Naive B cell (primary cell): ENCODE results near the gene NCOA6. TPM values are rescaled to one million over a fixed set of nuclear protein-coding genes. Genes with fewer than 3 reads are reported as not detected.
A peak's percentile ranks its signal among the peaks of the same experiment; 100 is the strongest.

ENCODE experiments used
- ATAC-seq, 2 donors: fragments of 150-1000 bp; cut with Tn5 transposase; 2 replicates each; pipeline ENCODE4 v1.10.0; 2021; ENCODE audit warnings: low read depth in 2 of 2, mild to moderate bottlenecking in 2 of 2, moderate library complexity in 2 of 2
- DNase-seq: peaks from one replicate; pipeline ENCODE4 v3.0.0; 2022
- H3K27ac Mint-ChIP-seq, 6 donors: one replicate each; pipeline ENCODE4 v1.8.0; 2020 to 2022; ENCODE audit warnings: mild to moderate bottlenecking in 6 of 6, mixed read lengths in 6 of 6, moderate library complexity in 5 of 6, inconsistent platforms in 2 of 6
- H3K27me3 Mint-ChIP-seq, 3 donors: one replicate each; pipeline ENCODE4 v1.8.0; 2021 to 2022; ENCODE audit warnings: mixed read lengths in 3 of 3, mild to moderate bottlenecking in 1 of 3
- H3K36me3 Mint-ChIP-seq, 2 donors: one replicate each; pipeline ENCODE4 v1.8.0; 2020 to 2022; ENCODE audit warnings: mixed read lengths in 2 of 2, inconsistent platforms in 1 of 2, mild to moderate bottlenecking in 1 of 2
- H3K4me1 Mint-ChIP-seq, 3 donors: one replicate each; pipeline ENCODE4 v1.8.0; 2020 to 2022; ENCODE audit warnings: mixed read lengths in 3 of 3, inconsistent platforms in 1 of 3, mild to moderate bottlenecking in 1 of 3, moderate library complexity in 1 of 3
- H3K4me3 Mint-ChIP-seq, 8 donors: one replicate each; pipeline ENCODE4 v1.8.0; 2020 to 2022; ENCODE audit warnings: mild to moderate bottlenecking in 8 of 8, mixed read lengths in 8 of 8, moderate library complexity in 8 of 8, inconsistent platforms in 2 of 8
- H3K9me3 Mint-ChIP-seq, 7 donors: one replicate each; pipeline ENCODE4 v1.8.0; 2020 to 2022; ENCODE audit warnings: mixed read lengths in 7 of 7, mild to moderate bottlenecking in 5 of 7, inconsistent platforms in 2 of 7, moderate library complexity in 1 of 7
- polyA plus RNA-seq, 6 donors: library from polyadenylated mRNA; unstranded; fragments of 300-500 nt; fragmentation: Illumina TruSeq; gene quantifications; one replicate each; pipeline ENCODE4 v1.2.3, GENCODE V29; 2021; ENCODE audit warnings: low read depth in 6 of 6

NCOA6 gene
- polyA plus RNA-seq, 6 donors from 2014 or later = 0.74 to 13.5 (median 4.4) TPM

- no peaks in the 10 kb centered on the region for H3K36me3 Mint-ChIP-seq
- peak overlapping the region in 1 of 6 donors; percentile 47 for H3K27ac Mint-ChIP-seq
- no peak for DNase-seq
Observed at GRCh38 chr20:34693414-34693813, 132.0 kb downstream of the NCOA6 start.

GRCh38 chr20:34691838-34692237 lies 133.6 kb downstream of the NCOA6 start:
- ATAC-seq = no peak
- H3K4me1 Mint-ChIP-seq = peaks cover 0 to 5% (median 0%) of the 10 kb centered on the region in 3 donors
- H3K4me3 Mint-ChIP-seq = no peak overlapping the region
- H3K36me3 Mint-ChIP-seq = no peaks in the 10 kb centered on the region
- H3K27ac Mint-ChIP-seq = no peak overlapping the region
- no peaks in the 10 kb centered on the region for H3K9me3 Mint-ChIP-seq
- H3K27me3 Mint-ChIP-seq = peaks cover 0 to 5% (median 0%) of the 10 kb centered on the region in 3 donors
- no peak for DNase-seq

More at GRCh38 chr20:34693414-34693813, 132.0 kb downstream of the NCOA6 start:
- Mint-ChIP-seq H3K9me3 (no peaks in the 10 kb centered on the region), H3K4me3 (no peak overlapping the region), H3K4me1 (peaks cover 0 to 5% (median 0%) of the 10 kb centered on the region in 3 donors), H3K27me3 (peaks cover 0 to 5% (median 0%) of the 10 kb centered on the region in 3 donors)
- ATAC-seq = no peak

GRCh38 chr20:34689486-34689885 lies 136.0 kb downstream of the NCOA6 start:
- Mint-ChIP-seq H3K27me3 (peaks cover 0 to 5% (median 0%) of the 10 kb centered on the region in 3 donors), H3K27ac (no peak overlapping the region), H3K4me1 (peaks cover 0 to 5% (median 0%) of the 10 kb centered on the region in 3 donors), H3K36me3 (no peaks in the 10 kb centered on the region), H3K9me3 (no peaks in the 10 kb centered on the region), H3K4me3 (no peak overlapping the region)
- ATAC-seq (no peak), DNase-seq (no peak)

- Mint-ChIP-seq H3K36me3 (no peaks in the 10 kb centered on the region), H3K4me1 (no peaks in the 10 kb centered on the region), H3K9me3 (no peaks in the 10 kb centered on the region), H3K4me3 (no peak overlapping the region), H3K27ac (no peak overlapping the region), H3K27me3 (no peaks in the 10 kb centered on the region)
- no peak for ATAC-seq
- no peak for DNase-seq
Observed at GRCh38 chr20:34683667-34684066, 141.8 kb downstream of the NCOA6 start.

GRCh38 chr20:34680586-34681175 lies 144.8 kb downstream of the NCOA6 start:
- no peaks in the 10 kb centered on the region for H3K36me3 Mint-ChIP-seq
- peak overlapping the region in 2 of 6 donors; percentile 53 to 56 for H3K27ac Mint-ChIP-seq
- peaks cover 10 to 12% (median 12%) of the 10 kb centered on the region in 3 donors for H3K4me1 Mint-ChIP-seq
- DNase-seq = no peak
- no peaks in the 10 kb centered on the region for H3K9me3 Mint-ChIP-seq
- no peaks in the 10 kb centered on the region for H3K27me3 Mint-ChIP-seq
- peak overlapping the region in 2 of 8 donors; percentile 8 to 79 for H3K4me3 Mint-ChIP-seq
- no peak for ATAC-seq

GRCh38 chr20:34676642-34677373 lies 148.6 kb downstream of the NCOA6 start, which contains the start of gene PIGU:
TSS of gene PIGU (minus strand) at chr20:34677092. CDS start at chr20:34677085, 7 bp downstream.
- Mint-ChIP-seq H3K36me3 (no peaks in the 10 kb centered on the region), H3K4me3 (peak within 1 kb of the TSS; percentile 84 to 99 (median 98)), H3K27ac (peak within 1 kb of the TSS; percentile 87 to 99 (median 98)), H3K4me1 (peaks cover 13 to 19% (median 16%) of the 10 kb centered on the region in 3 donors), H3K9me3 (no peaks in the 10 kb centered on the region), H3K27me3 (no peaks in the 10 kb centered on the region)
- DNase-seq (peak; percentile 97), ATAC-seq (peak; percentile 91 to 92)

GRCh38 chr20:34675993-34676641 lies 149.3 kb downstream of the NCOA6 start:
- H3K27me3 Mint-ChIP-seq = no peaks in the 10 kb centered on the region
- H3K9me3 Mint-ChIP-seq = no peaks in the 10 kb centered on the region
- H3K4me3 Mint-ChIP-seq = peak overlapping the region; percentile 84 to 99 (median 98)
- no peaks in the 10 kb centered on the region for H3K36me3 Mint-ChIP-seq
- peaks cover 13 to 19% (median 16%) of the 10 kb centered on the region in 3 donors for H3K4me1 Mint-ChIP-seq
- ATAC-seq (no peak), DNase-seq (no peak)
- peak overlapping the region; percentile 87 to 99 (median 98) for H3K27ac Mint-ChIP-seq

- H3K9me3 Mint-ChIP-seq = no peaks in the 10 kb centered on the region
- peak overlapping the region in 7 of 8 donors; percentile 12 to 99 (median 98) for H3K4me3 Mint-ChIP-seq
- H3K27ac Mint-ChIP-seq = peak overlapping the region in 1 of 6 donors; percentile 89
Observed at GRCh38 chr20:34675561-34675960, 149.9 kb downstream of the NCOA6 start.

GRCh38 chr20:34673412-34673811 lies 152.0 kb downstream of the NCOA6 start:
- Mint-ChIP-seq H3K4me1 (peaks cover 13 to 19% (median 16%) of the 10 kb centered on the region in 3 donors), H3K4me3 (peak overlapping the region in 2 of 8 donors; percentile 44 to 52), H3K9me3 (no peaks in the 10 kb centered on the region), H3K36me3 (peaks cover 0 to 4% of the 10 kb centered on the region in 2 donors), H3K27ac (peak overlapping the region in 1 of 6 donors; percentile 49), H3K27me3 (no peaks in the 10 kb centered on the region)
- no peak for DNase-seq
- ATAC-seq = no peak

More at GRCh38 chr20:34675561-34675960, 149.9 kb downstream of the NCOA6 start:
- ATAC-seq (no peak), DNase-seq (no peak)
- H3K36me3 Mint-ChIP-seq = no peaks in the 10 kb centered on the region
- no peaks in the 10 kb centered on the region for H3K27me3 Mint-ChIP-seq
- peaks cover 13 to 19% (median 16%) of the 10 kb centered on the region in 3 donors for H3K4me1 Mint-ChIP-seq

GRCh38 chr20:34669094-34669493 lies 156.4 kb downstream of the NCOA6 start:
- no peaks in the 10 kb centered on the region for H3K4me1 Mint-ChIP-seq

More at GRCh38 chr20:34669094-34669493, 156.4 kb downstream of the NCOA6 start:
- no peak for DNase-seq
- no peak for ATAC-seq
- no peaks in the 10 kb centered on the region for H3K9me3 Mint-ChIP-seq
- no peaks in the 10 kb centered on the region for H3K27me3 Mint-ChIP-seq
- H3K36me3 Mint-ChIP-seq = peaks cover 0 to 4% of the 10 kb centered on the region in 2 donors
- H3K4me3 Mint-ChIP-seq = no peak overlapping the region
- H3K27ac Mint-ChIP-seq = no peak overlapping the region

Other genes with a start within 250 kb of the NCOA6 start
- gene PIGU, start 148.6 kb downstream of the NCOA6 start, polyA plus RNA-seq = 10 to 100 TPM; 14.4 to 24.3 (median 22.5) TPM
- 1 to 10 TPM in 4 of 6 donors, under 1 TPM in 2; 0.57 to 1.7 (median 1.2) TPM for gene TP53INP2, start 121.3 kb downstream of the NCOA6 start, polyA plus RNA-seq
- gene GGT7, start 47.2 kb upstream of the NCOA6 start, polyA plus RNA-seq = 1 to 10 TPM; 2.6 to 6.2 (median 4.2) TPM
- gene ACSS2, start 51.0 kb upstream of the NCOA6 start, polyA plus RNA-seq = 10 to 100 TPM in 1 of 6 donors, 1 to 10 TPM in 5; 4.8 to 20.1 (median 5.7) TPM
- 10 to 100 TPM; 10.5 to 23.8 (median 12.6) TPM for gene GSS, start 130.2 kb upstream of the NCOA6 start, polyA plus RNA-seq
- gene MYH7B, start 130.2 kb upstream of the NCOA6 start, polyA plus RNA-seq = under 1 TPM in 2 of 6 donors, not detected in 4; 0.24 to 0.84 TPM